ENCODE results near the gene MPV17L.
"Not testable (repeated sequence)": the region's sequence is repeated elsewhere in the genome, so short reads cannot be mapped to it uniquely, and the experiment has no call there.

MPV17L gene

DNA sequence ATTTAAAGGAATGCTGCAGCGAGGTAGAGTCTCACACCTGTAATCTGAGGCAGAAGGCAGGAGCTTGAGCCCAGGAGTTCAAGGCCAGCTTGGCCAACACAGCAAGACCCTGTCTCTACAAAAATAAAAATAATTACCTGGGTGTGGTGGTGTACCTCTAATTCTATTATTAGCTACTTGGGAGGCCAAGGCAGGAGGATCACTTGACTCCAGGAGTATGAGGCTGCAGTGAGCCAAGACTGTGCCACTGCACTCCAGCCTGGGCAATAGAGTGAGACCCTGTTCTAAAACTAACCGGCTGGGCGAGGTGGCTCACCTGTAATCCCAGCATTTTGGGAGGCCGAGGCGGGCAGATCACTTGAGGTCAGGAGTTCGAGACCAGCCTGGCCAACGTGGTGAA, 57.7 kb downstream of the MPV17L start:
- not testable (repeated sequence) for DNase-seq

DNA sequence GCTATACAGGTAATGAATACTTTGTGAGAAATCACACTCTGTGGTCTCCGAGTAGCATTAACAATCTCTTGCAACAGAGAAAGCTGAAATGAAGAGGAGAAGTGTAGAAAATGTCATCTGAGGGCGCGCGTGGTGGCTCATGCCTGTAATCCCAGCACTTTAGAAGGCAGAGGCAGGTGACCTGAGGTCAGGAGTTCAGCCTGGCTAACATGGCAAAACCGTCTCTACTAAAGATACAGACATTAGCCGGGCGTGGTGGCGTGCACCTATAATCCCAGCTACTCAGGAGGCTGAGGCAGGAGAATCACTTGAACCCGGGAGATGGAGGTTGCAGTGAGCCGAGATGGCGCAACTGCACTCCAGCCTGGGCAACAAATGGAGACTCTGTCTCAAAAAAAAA, 59.4 kb downstream of the MPV17L start:
- not testable (repeated sequence) for DNase-seq

DNA sequence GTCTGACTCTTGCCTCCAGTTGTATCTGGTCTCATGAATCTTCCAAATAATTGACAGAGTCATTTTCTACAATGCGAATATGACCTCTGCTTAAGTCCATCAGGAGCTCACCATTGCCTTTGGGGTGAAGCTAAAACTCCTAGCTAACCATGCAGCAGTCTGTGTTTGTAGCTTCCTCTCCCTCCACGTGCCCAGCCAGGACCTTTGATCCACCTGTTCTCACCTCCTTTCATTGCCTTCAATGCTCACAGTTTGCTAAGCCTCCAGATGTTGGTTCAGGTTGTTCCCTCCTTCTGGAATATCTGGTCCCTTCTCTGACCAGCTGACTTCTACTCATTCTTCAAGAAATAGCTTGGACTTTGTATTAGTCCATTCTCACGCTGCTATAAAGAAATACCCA, 61.8 kb downstream of the MPV17L start:
- DNase-seq = no peak

DNA sequence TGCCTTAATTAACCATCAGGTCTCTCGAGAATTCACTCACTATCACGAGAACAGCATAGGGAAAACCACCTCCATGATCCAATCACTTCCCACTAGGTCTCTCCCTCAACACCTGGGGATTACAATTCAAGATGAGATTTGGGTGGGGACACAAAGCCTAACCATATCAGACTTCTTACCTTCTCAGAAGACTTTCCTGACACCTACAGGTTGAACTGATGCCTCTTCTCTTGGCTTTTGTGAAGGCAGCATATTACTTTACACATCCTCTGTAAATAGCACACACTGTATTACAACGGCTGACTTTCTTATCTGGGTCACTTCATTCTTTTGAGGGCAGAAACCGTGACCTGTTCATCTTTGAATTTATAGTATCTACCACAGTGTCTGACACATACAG, 62.4 kb downstream of the MPV17L start:
- no peak for DNase-seq

DNA sequence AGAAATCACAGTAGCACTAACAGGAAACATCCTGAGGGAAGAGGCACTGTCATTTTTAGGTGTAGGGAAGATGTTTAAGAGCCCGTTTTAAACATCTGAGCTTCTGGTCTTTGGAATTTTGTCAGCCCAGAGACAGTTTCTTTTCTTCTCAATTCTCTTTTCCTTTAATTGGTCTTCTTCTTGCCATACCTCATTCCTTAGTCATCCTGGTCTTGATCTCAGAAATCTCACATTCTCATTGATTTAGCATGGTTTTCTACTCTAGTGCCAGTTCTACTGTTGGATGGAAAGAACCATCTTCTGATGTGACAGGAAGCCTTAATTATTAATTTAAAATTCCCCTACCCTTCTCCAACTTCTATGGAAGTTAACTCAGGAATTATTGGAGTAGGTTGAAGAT, 64.2 kb downstream of the MPV17L start:
- no peak for DNase-seq

DNA sequence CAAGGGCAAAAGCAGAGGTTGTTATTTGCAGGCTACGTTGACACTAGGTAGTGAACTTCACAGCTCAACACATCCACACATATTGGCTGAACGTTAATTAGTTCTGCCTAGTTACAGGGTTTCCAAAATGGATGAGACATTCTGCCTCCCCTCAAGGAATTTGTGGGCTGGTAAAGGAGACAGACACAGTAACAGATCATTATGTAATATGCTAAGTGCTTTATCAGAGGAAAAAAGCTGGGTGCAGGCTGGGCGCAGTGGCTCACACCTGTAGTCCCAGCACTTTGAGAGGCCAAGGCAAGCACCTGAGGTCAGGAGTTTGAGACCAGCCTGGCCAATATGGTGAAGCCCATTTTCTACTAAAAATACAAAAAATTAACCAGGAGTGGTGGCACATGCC, 65.0 kb downstream of the MPV17L start:
- DNase-seq = no peak

DNA sequence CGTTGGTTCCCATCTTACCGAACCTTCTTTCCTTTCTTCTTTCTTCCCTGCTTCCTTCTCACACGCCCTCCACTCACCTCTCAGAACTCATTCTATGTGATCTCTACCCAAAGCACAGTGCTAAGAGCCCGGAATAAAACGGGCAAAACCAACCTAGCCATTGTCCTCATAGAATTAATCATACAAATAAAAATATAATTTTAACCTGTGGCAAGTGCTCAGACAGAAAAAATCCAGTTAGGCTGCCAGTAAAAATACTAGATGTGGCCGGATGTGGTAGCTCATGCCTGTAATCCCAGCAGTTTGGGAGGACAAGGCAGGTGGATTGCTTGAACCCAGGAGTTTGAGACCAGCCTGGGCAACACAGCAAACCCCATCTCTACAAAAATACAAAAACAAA, 65.8 kb downstream of the MPV17L start:
- no peak for DNase-seq
